GM19043 (cell line): ENCODE data around the gene TBC1D17.

ENCODE experiments used
- ATAC-seq: cut with Tn5 transposase; IDR thresholded peaks from one replicate; pipeline ENCODE4 v1.9.1; 2021; ENCODE audit warnings: low read depth; ENCODE audit not compliant: unreplicated experiment

The TBC1D17 gene

GRCh38 chr19:49847731-49848696 lies 29.5 kb upstream of the TBC1D17 start:
- no peak for ATAC-seq

GRCh38 chr19:49848938-49849337 lies 28.6 kb upstream of the TBC1D17 start:
- no peak for ATAC-seq

- ATAC-seq = no peak
These were observed 27.9 kb upstream of the TBC1D17 start for GRCh38 chr19:49849433-49850220.

GRCh38 chr19:49850221-49850486 lies 27.3 kb upstream of the TBC1D17 start:
- ATAC-seq = no peak

- ATAC-seq = peak; percentile 71
These were observed 26.8 kb upstream of the TBC1D17 start, which contains the start of gene PTOV1 for GRCh38 chr19:49850487-49851342. PTOV1 (plus strand) TSS chr19:49851159.

GRCh38 chr19:49851456-49852259 lies 25.8 kb upstream of the TBC1D17 start:
- no peak for ATAC-seq

- no peak for ATAC-seq
These were observed 24.8 kb upstream of the TBC1D17 start for GRCh38 chr19:49852631-49853126.

- no peak for ATAC-seq
These were observed 23.6 kb upstream of the TBC1D17 start for GRCh38 chr19:49853852-49854377.

GRCh38 chr19:49854378-49855263 lies 22.9 kb upstream of the TBC1D17 start:
- no peak for ATAC-seq

GRCh38 chr19:49855277-49855675 lies 22.2 kb upstream of the TBC1D17 start:
- no peak for ATAC-seq

- ATAC-seq = no peak
These were observed 21.6 kb upstream of the TBC1D17 start for GRCh38 chr19:49855676-49856573.

GRCh38 chr19:49856574-49857021 lies 20.9 kb upstream of the TBC1D17 start:
- ATAC-seq = no peak

GRCh38 chr19:49857061-49857837 lies 20.3 kb upstream of the TBC1D17 start:
- ATAC-seq = no peak

- ATAC-seq = no peak
These were observed 19.7 kb upstream of the TBC1D17 start for GRCh38 chr19:49857838-49858087.

- no peak for ATAC-seq
These were observed 19.2 kb upstream of the TBC1D17 start for GRCh38 chr19:49858088-49858985.
